ENCODE data around the gene NPTXR.

The NPTXR gene

GRCh38 chr22:38872831-38873248 is 29.0 kb upstream of the NPTXR start:
- TF ChIP-seq POLR2AphosphoS5 (IDR thresholded peaks at IDR 0.05; ENCODE audit: low read depth, low read length) (no peak), FOXP2 (optimal IDR thresholded peaks at IDR 0.05; ENCODE audit: borderline replicate concordance, extremely low read depth, extremely low read length, insufficient read depth) (no peak), SIN3A (IDR thresholded peaks at IDR 0.05; ENCODE audit: borderline replicate concordance, insufficient read depth, low read length) (no peak), TAF1 (IDR thresholded peaks at IDR 0.05; ENCODE audit: borderline replicate concordance, insufficient read depth, low read length) (no peak), REST (IDR thresholded peaks at IDR 0.05; ENCODE audit: insufficient read depth in 1 of 2, low read depth in 2 of 2, low read length in 2 of 2) (no peak)

GRCh38 chr22:38872172-38872830 is 28.5 kb upstream of the NPTXR start, which contains the start of gene CBX6:
TSS of gene CBX6 (minus strand) at chr22:38872216. CDS start at chr22:38872190, 26 bp downstream.
- TF ChIP-seq SIN3A (IDR thresholded peaks at IDR 0.05; ENCODE audit: borderline replicate concordance, insufficient read depth, low read length), result no peak
- peak; percentile 92 for TF ChIP-seq FOXP2 (optimal IDR thresholded peaks at IDR 0.05; ENCODE audit: borderline replicate concordance, extremely low read depth, extremely low read length, insufficient read depth)
- 0 out of 2 replicates have a peak, but pooled peaks have one; percentile 37 for TF ChIP-seq TAF1 (IDR thresholded peaks at IDR 0.05; ENCODE audit: borderline replicate concordance, insufficient read depth, low read length)

- TF ChIP-seq FOXP2 (optimal IDR thresholded peaks at IDR 0.05; ENCODE audit: borderline replicate concordance, extremely low read depth, extremely low read length, insufficient read depth) (no peak), POLR2AphosphoS5 (IDR thresholded peaks at IDR 0.05; ENCODE audit: low read depth, low read length) (no peak), REST (IDR thresholded peaks at IDR 0.05; ENCODE audit: insufficient read depth in 1 of 2, low read depth in 2 of 2, low read length in 2 of 2) (no peak), SIN3A (IDR thresholded peaks at IDR 0.05; ENCODE audit: borderline replicate concordance, insufficient read depth, low read length) (no peak), TAF1 (IDR thresholded peaks at IDR 0.05; ENCODE audit: borderline replicate concordance, insufficient read depth, low read length) (no peak)
Measured at GRCh38 chr22:38871360-38872171, 27.7 kb upstream of the NPTXR start.

GRCh38 chr22:38870791-38871359 is 27.0 kb upstream of the NPTXR start:
- TF ChIP-seq FOXP2 (optimal IDR thresholded peaks at IDR 0.05; ENCODE audit: borderline replicate concordance, extremely low read depth, extremely low read length, insufficient read depth) (no peak), POLR2AphosphoS5 (IDR thresholded peaks at IDR 0.05; ENCODE audit: low read depth, low read length) (no peak), SIN3A (IDR thresholded peaks at IDR 0.05; ENCODE audit: borderline replicate concordance, insufficient read depth, low read length) (no peak), TAF1 (IDR thresholded peaks at IDR 0.05; ENCODE audit: borderline replicate concordance, insufficient read depth, low read length) (no peak), REST (IDR thresholded peaks at IDR 0.05; ENCODE audit: insufficient read depth in 1 of 2, low read depth in 2 of 2, low read length in 2 of 2) (no peak)

- TF ChIP-seq REST (IDR thresholded peaks at IDR 0.05; ENCODE audit: insufficient read depth in 1 of 2, low read depth in 2 of 2, low read length in 2 of 2), result no peak
- peak; percentile 27 for TF ChIP-seq FOXP2 (optimal IDR thresholded peaks at IDR 0.05; ENCODE audit: borderline replicate concordance, extremely low read depth, extremely low read length, insufficient read depth)
Measured at GRCh38 chr22:38870312-38870741, 26.5 kb upstream of the NPTXR start.

Measured in PFSK-1 (cell line).